Smooth muscle cell (in vitro differentiated cells): ENCODE measurements around the gene UQCRFS1. TPM values are rescaled to one million over a fixed set of nuclear protein-coding genes. Genes with fewer than 3 reads are reported as not detected.
A peak's percentile ranks its signal among the peaks of the same experiment; 100 is the strongest.

Experiments
- DNase-seq: peaks from one replicate; lab custom pipeline; 2025; ENCODE audit not compliant: unreplicated experiment; lab: John Stamatoyannopoulos, UW
- H2AFZ ChIP-seq: fragments of 200-600 bp; sonication (generic); 2 replicates; pipeline ENCODE4 v1.6.0; 2016; ENCODE audit warnings: antibody characterized with exemption, low read depth, mild to moderate bottlenecking
- H3F3A ChIP-seq: fragments of 200-600 bp; sonication (generic); 2 replicates; pipeline ENCODE4 v1.6.0; 2017; ENCODE audit warnings: antibody characterized with exemption, low read depth
- H3K27ac ChIP-seq: fragments of 200-600 bp; sonication (generic); 2 replicates; pipeline ENCODE4 v1.5.1; 2016; ENCODE audit warnings: low read depth, mild to moderate bottlenecking
- H3K27me3 ChIP-seq: fragments of 200-600 bp; sonication (generic); 2 replicates; pipeline ENCODE4 v1.6.1; 2016; ENCODE audit warnings: low read depth, mild to moderate bottlenecking
- H3K36me3 ChIP-seq: fragments of 200-600 bp; sonication (generic); 2 replicates; pipeline ENCODE4 v1.5.1; 2016; ENCODE audit warnings: low read depth
- H3K4me1 ChIP-seq: fragments of 200-600 bp; sonication (generic); 2 replicates; pipeline ENCODE4 v1.5.1; 2016; ENCODE audit warnings: low read depth
- H3K4me2 ChIP-seq: fragments of 200-600 bp; sonication (generic); 2 replicates; pipeline ENCODE4 v1.6.0; 2016; ENCODE audit warnings: mild to moderate bottlenecking
- H3K4me3 ChIP-seq: fragments of 200-600 bp; sonication (generic); 2 replicates; pipeline ENCODE4 v1.5.1; 2016; ENCODE audit warnings: mild to moderate bottlenecking
- H3K79me2 ChIP-seq: fragments of 200-600 bp; sonication (generic); 2 replicates; pipeline ENCODE4 v1.6.0; 2016; ENCODE audit warnings: low read depth, mild to moderate bottlenecking
- H3K9ac ChIP-seq: fragments of 200-600 bp; sonication (generic); 2 replicates; pipeline ENCODE4 v1.6.0; 2016; ENCODE audit warnings: low read depth
- H3K9me3 ChIP-seq: fragments of 200-600 bp; sonication (generic); replicated peaks from 2 replicates; pipeline ENCODE4 v1.5.1; 2016; ENCODE audit warnings: low read depth
- H4K20me1 ChIP-seq: fragments of 200-600 bp; sonication (generic); 2 replicates; pipeline ENCODE4 v1.6.0; 2016; ENCODE audit warnings: low read depth
- WGBS: methylation state at CpG from one replicate; pipeline ENCODE4 v1.1.7; 2016; ENCODE audit warnings: low lambda C conversion rate; 5-methylcytosine and 5-hydroxymethylcytosine counted together
- polyA plus RNA-seq: library from polyadenylated mRNA; unstranded; fragments of >200 nt; fragmentation: Nextera tagmentation; extraction: Ambion mirVana; gene quantifications from 2 replicates; pipeline ENCODE4 v1.2.1, GENCODE V29; 2016
- total RNA-seq: library from RNA; depleted of rRNA; stranded (reverse); fragments of >200 nt; gene quantifications from 2 replicates; pipeline ENCODE4 v1.2.3, GENCODE V29; 2014
- TF ChIP-seq, protein P1 (sequence below): fragments of 200-600 bp; sonication (generic); IDR thresholded peaks from 2 replicates; pipeline ENCODE4 v1.5.1; 2017; ENCODE audit warnings: borderline replicate concordance, mild to moderate bottlenecking, antibody characterized with exemption; ENCODE audit not compliant: insufficient read depth, poor library complexity, severe bottlenecking

Gene UQCRFS1
- 37.1 and 41.1 TPM in 2 replicates for total RNA-seq
- polyA plus RNA-seq = 51.6 and 57.9 TPM in 2 replicates

DNA sequence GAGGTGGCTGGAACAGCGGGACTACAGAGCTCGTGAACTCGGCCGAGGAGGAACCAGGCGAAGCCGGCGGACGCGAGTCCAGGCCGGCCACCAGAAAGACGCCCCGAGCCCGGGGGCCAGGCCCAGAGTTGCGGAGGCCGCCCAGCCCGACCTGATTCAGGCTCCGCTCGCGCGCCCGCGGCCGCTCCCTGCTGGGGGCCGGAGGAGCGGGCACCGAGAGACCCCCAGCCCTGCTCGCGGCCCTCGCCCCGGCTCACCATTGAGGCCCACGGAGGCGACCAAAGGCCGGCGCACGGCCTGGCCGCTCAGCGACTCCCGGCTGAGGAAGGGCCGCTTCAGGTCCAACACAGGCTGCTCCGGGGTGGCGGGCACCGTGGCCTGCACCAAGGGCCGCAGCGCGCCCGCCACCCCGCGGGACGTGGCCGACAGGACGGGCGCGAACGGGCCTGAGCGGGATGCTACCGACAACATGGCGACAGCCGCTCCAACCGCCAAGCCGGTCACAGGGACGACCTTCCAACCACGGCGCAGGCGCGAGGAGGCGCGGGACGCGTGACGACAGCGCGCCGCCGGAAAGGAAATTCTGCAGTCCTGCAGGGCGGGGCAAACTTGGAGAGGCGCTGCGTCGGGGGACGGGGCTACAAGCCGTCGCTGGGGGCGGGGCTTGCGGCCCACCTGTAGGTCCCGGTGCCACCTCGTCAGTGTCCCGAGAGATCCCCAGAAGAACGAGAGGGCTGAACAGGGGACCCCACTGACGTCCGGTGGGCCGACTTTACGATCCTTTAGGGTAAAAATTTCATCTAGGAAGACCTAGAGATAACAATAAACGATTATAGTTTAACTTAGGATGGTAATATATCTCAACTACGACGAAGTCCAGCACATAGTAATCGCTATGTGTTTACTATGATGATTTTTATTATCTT is at the start of gene UQCRFS1:
Gene UQCRFS1 (minus strand): TSS at position 504 of the 926 bp plus-strand sequence. CDS start 33 bp downstream, at position 471.
- Histone ChIP-seq H3F3A (no peaks in the 10 kb centered on the region), H4K20me1 (peaks cover 37% of the 10 kb centered on the region), H3K9ac (peak within 1 kb of the TSS; percentile 99), H2AFZ (peak within 1 kb of the TSS; percentile 99), H3K27me3 (no peaks in the 10 kb centered on the region), H3K27ac (peak within 1 kb of the TSS; percentile 86), H3K4me1 (peaks cover 12% of the 10 kb centered on the region), H3K4me3 (peak within 1 kb of the TSS; percentile 85), H3K9me3 (no peaks in the 10 kb centered on the region), H3K4me2 (peak within 1 kb of the TSS; percentile 95), H3K79me2 (peaks cover 47% of the 10 kb centered on the region), H3K36me3 (no peaks in the 10 kb centered on the region)
- WGBS = 2% methylated on average over 87 of the region's 95 CpGs
- TF ChIP-seq, protein P1, sequence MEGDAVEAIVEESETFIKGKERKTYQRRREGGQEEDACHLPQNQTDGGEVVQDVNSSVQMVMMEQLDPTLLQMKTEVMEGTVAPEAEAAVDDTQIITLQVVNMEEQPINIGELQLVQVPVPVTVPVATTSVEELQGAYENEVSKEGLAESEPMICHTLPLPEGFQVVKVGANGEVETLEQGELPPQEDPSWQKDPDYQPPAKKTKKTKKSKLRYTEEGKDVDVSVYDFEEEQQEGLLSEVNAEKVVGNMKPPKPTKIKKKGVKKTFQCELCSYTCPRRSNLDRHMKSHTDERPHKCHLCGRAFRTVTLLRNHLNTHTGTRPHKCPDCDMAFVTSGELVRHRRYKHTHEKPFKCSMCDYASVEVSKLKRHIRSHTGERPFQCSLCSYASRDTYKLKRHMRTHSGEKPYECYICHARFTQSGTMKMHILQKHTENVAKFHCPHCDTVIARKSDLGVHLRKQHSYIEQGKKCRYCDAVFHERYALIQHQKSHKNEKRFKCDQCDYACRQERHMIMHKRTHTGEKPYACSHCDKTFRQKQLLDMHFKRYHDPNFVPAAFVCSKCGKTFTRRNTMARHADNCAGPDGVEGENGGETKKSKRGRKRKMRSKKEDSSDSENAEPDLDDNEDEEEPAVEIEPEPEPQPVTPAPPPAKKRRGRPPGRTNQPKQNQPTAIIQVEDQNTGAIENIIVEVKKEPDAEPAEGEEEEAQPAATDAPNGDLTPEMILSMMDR = no peak
- DNase-seq = peak; percentile 72

DNA sequence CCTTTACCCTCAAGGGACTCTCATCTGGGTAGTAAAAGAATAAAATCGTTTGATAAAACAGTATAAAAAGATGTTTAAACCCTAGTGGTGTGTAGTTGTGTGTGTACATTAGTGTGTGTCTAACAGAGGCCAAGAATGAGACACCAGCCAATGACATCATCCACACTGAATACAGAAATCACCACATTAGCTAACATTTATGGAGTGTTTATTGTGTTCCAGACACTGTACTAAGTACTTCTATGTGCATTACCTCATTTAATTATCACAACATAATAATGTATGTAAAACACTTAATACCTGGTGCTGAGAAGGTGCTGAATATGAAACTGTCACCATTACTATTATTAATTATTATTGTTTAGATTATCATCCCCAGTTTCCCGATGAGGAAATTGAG is 49.1 kb upstream of the UQCRFS1 start:
- H3K27me3 ChIP-seq = no peaks in the 10 kb centered on the region
- H2AFZ ChIP-seq = no peak overlapping the region
- H3K27ac ChIP-seq = no peak overlapping the region
- no peak for DNase-seq
- H3F3A ChIP-seq = no peaks in the 10 kb centered on the region
- no peak overlapping the region for H3K4me2 ChIP-seq
- WGBS = 67% methylated on average over 2 of the region's 2 CpGs
- TF ChIP-seq, protein P1 = no peak
- H3K36me3 ChIP-seq = no peaks in the 10 kb centered on the region
- H3K79me2 ChIP-seq = no peaks in the 10 kb centered on the region
- no peaks in the 10 kb centered on the region for H3K9me3 ChIP-seq
- H3K4me3 ChIP-seq = no peak overlapping the region
- no peak overlapping the region for H3K9ac ChIP-seq
- H3K4me1 ChIP-seq = no peaks in the 10 kb centered on the region
- H4K20me1 ChIP-seq = no peaks in the 10 kb centered on the region

DNA sequence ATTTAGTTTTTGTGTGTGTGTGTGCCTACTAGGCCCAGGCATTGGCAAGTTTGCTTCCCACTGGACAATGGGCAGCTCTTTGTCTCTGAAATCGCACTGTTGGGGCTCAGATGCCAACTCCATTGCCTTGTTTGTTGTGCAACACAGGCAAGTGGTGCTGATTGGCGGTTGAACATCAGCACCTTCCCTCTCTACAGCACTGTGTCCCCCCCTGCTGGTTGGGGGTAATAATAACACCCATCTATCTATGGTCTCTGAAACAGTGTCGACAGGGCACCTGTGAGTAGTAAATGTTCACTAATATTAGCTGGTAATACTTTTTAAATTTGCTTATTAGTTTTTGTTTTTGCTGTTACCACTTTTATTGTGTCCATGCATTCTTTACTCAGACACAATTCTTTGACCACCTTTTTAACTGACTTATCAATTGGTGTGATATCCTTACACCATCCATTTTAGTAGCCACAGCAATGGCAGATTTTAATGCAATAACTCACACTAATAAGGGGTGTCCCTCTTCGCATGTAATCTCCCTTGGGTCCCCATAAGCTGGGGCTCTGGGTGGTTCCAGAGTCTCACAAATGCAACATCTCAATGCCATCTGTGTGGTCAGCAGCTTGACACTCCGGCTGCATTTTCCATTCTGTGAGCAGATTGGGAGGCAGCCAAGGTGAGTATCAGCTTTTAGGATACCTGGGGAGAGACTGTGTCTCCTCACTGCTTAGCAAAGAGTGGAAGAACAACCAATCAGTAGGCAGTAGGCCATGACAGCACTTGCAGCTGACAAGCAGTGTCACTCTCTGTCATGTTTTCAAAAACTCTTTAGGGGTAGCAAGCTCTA is 47.7 kb upstream of the UQCRFS1 start:
- DNase-seq = no peak
- no peaks in the 10 kb centered on the region for H3K27me3 ChIP-seq
- no peaks in the 10 kb centered on the region for H3K9me3 ChIP-seq
- TF ChIP-seq, protein P1 = peak; percentile 41
- no peaks in the 10 kb centered on the region for H3F3A ChIP-seq
- no peaks in the 10 kb centered on the region for H3K79me2 ChIP-seq
- H2AFZ ChIP-seq = no peak overlapping the region
- no peaks in the 10 kb centered on the region for H4K20me1 ChIP-seq
- no peak overlapping the region for H3K4me2 ChIP-seq
- H3K9ac ChIP-seq = no peak overlapping the region
- H3K4me3 ChIP-seq = no peak overlapping the region
- WGBS = 78% methylated on average over 5 of the region's 5 CpGs
- H3K27ac ChIP-seq = no peak overlapping the region
- no peaks in the 10 kb centered on the region for H3K4me1 ChIP-seq
- H3K36me3 ChIP-seq = no peaks in the 10 kb centered on the region
